Endothelial cell (in vitro differentiated cells): ENCODE results near the gene XAF1. TPM values are rescaled to one million over a fixed set of nuclear protein-coding genes. Genes with fewer than 3 reads are reported as not detected.
A peak's percentile ranks its signal among the peaks of the same experiment; 100 is the strongest.

ENCODE experiments used
- DNase-seq: peaks from one replicate; pipeline ENCODE4 v3.0.0; 2021; ENCODE audit warnings: low spot score
- H3K27ac Mint-ChIP-seq: one replicate; pipeline ENCODE4 v1.8.0; 2021; ENCODE audit warnings: mixed read lengths, inconsistent platforms; ENCODE audit not compliant: unreplicated experiment
- H3K27me3 Mint-ChIP-seq: one replicate; pipeline ENCODE4 v1.8.0; 2021; ENCODE audit warnings: mild to moderate bottlenecking, moderate library complexity, mixed read lengths, inconsistent platforms; ENCODE audit not compliant: unreplicated experiment
- H3K36me3 Mint-ChIP-seq: one replicate; pipeline ENCODE4 v1.8.0; 2021; ENCODE audit warnings: mild to moderate bottlenecking, low read depth, mixed read lengths, inconsistent platforms; ENCODE audit not compliant: unreplicated experiment
- H3K4me1 Mint-ChIP-seq: one replicate; pipeline ENCODE4 v1.8.0; 2021; ENCODE audit warnings: mild to moderate bottlenecking, mixed read lengths, inconsistent platforms; ENCODE audit not compliant: unreplicated experiment
- H3K4me3 Mint-ChIP-seq: one replicate; pipeline ENCODE4 v1.8.0; 2021; ENCODE audit warnings: mild to moderate bottlenecking, mixed read lengths, inconsistent platforms; ENCODE audit not compliant: unreplicated experiment
- H3K9me3 Mint-ChIP-seq: one replicate; pipeline ENCODE4 v1.8.0; 2021; ENCODE audit warnings: mixed read lengths, inconsistent platforms; ENCODE audit not compliant: unreplicated experiment
- CTCF ChIP-seq: fragments of 200-600 bp; sonication (generic); IDR thresholded peaks from one replicate; pipeline ENCODE4 v1.5.0; 2021; ENCODE audit warnings: antibody characterized with exemption; ENCODE audit not compliant: unreplicated experiment
- total RNA-seq: library from RNA; stranded (reverse); fragmentation: NEBNext Ultra II Directional; extraction: Animal tissue kit (Norgen Biotek cat#: 25700); gene quantifications from one replicate; pipeline ENCODE4 v1.2.1, GENCODE V29; 2021; ENCODE audit not compliant: unreplicated experiment

The XAF1 gene
- total RNA-seq, 1 donor from 2014 or later, result 0.38 TPM

- Mint-ChIP-seq H3K4me3 (peak overlapping the region; percentile 62), H3K4me1 (peaks cover 40% of the 10 kb centered on the region), H3K36me3 (no peaks in the 10 kb centered on the region), H3K27ac (peak overlapping the region; percentile 99), H3K27me3 (peaks cover 4% of the 10 kb centered on the region), H3K9me3 (no peaks in the 10 kb centered on the region)
- no peak for DNase-seq
- TF ChIP-seq CTCF, result no peak
Measured at GRCh38 chr17:6752068-6752909, 3.6 kb upstream of the XAF1 start.

DNA sequence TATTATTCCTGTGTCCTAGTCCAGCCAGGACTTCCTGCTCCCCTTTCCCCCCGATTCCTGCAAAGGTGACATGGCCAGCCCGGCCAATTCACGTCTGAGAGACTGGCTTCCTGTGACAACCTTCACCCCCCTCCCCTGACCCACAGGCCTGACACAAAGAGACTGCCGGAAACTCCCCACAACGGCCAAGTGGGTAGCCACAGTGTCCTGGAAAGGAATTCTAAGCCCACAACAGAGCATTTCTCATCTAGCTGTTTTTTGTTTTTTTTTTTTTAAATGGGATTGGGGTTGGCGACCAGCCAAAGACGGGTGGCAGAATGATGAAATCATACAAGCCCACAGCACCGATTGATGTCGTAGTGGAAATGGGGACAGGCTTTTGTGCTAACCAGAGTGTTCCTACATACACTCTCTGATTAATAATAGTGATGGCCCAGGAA, 2.8 kb upstream of the XAF1 start:
- Mint-ChIP-seq H3K4me1 (peaks cover 44% of the 10 kb centered on the region), H3K27ac (peak overlapping the region; percentile 99), H3K9me3 (no peaks in the 10 kb centered on the region), H3K27me3 (peaks cover 7% of the 10 kb centered on the region), H3K36me3 (no peaks in the 10 kb centered on the region), H3K4me3 (peak overlapping the region; percentile 62)
- TF ChIP-seq CTCF, result no peak
- DNase-seq, result peak; percentile 61

- Mint-ChIP-seq H3K9me3 (no peaks in the 10 kb centered on the region), H3K27me3 (peaks cover 7% of the 10 kb centered on the region), H3K4me1 (peaks cover 44% of the 10 kb centered on the region), H3K4me3 (no peak overlapping the region), H3K27ac (peak overlapping the region; percentile 99), H3K36me3 (no peaks in the 10 kb centered on the region)
- DNase-seq, result no peak
- TF ChIP-seq CTCF, result no peak
Measured at GRCh38 chr17:6753546-6753945, 2.3 kb upstream of the XAF1 start.

DNA sequence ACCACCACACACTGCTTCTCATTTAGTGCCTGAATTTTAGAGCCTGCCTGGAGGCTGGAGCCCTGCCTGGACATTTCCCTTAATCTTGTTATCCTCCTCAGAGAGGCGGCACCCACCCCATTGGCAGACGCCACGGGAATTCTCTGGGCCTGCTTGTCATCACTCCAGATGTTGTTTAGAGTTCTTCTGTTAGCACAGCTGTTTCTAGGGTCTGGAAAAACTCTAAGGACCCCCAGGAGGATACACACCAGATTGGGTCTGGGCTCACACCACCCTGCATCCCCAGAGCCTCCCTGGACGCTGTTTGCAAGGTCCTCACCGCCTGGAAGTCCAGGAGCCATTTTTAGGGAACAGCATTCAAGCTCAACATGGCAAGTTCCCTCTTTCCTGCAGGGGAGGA, 565 bp upstream of the XAF1 start:
- DNase-seq, result no peak
- no peaks in the 10 kb centered on the region for H3K9me3 Mint-ChIP-seq
- H3K27me3 Mint-ChIP-seq, result peaks cover 7% of the 10 kb centered on the region
- no peak for TF ChIP-seq CTCF
- peaks cover 47% of the 10 kb centered on the region for H3K4me1 Mint-ChIP-seq
- H3K36me3 Mint-ChIP-seq, result no peaks in the 10 kb centered on the region
- no peak overlapping the region for H3K27ac Mint-ChIP-seq
- H3K4me3 Mint-ChIP-seq, result peak overlapping the region; percentile 11

GRCh38 chr17:6756425-6757031, 682 bp downstream of the XAF1 start:
- Mint-ChIP-seq H3K9me3 (no peaks in the 10 kb centered on the region), H3K27me3 (peaks cover 7% of the 10 kb centered on the region), H3K4me1 (peaks cover 45% of the 10 kb centered on the region), H3K4me3 (no peak overlapping the region), H3K27ac (no peak overlapping the region), H3K36me3 (no peaks in the 10 kb centered on the region)
- DNase-seq, result no peak
- no peak for TF ChIP-seq CTCF
